ENCODE measurements around the gene KRT72. TPM values are rescaled to one million over a fixed set of nuclear protein-coding genes. Genes with fewer than 3 reads are reported as not detected.

The KRT72 gene
- total RNA-seq, 1 experiment from 2014 or later: not detected

- H3T11ph ChIP-seq (ENCODE audit: low read length): no peak overlapping the region
- H3K4me1 ChIP-seq (ENCODE audit: insufficient read depth, low read length): no peaks in the 10 kb centered on the region
- H3K18ac ChIP-seq (ENCODE audit: insufficient read length, low read depth, low read length): no peak overlapping the region
- H2AFZ ChIP-seq (ENCODE audit: low read length): no peak overlapping the region
- no peak overlapping the region for H4K8ac ChIP-seq (replicated peaks; ENCODE audit: insufficient read length, low read depth, low read length)
- H4K20me1 ChIP-seq (ENCODE audit: control insufficient read depth, insufficient read depth, insufficient read length): no peaks in the 10 kb centered on the region
- H3K23ac ChIP-seq (ENCODE audit: insufficient read length, low read depth, low read length): no peak overlapping the region
- no peaks in the 10 kb centered on the region for H3K27me3 ChIP-seq (ENCODE audit: insufficient read depth, low read length)
- H3K79me1 ChIP-seq (ENCODE audit: insufficient read depth, low read depth, low read length, poor library complexity, severe bottlenecking): no peaks in the 10 kb centered on the region
- H2BK12ac ChIP-seq (ENCODE audit: insufficient read length, low read depth, low read length): no peak overlapping the region
- no peak overlapping the region for H3K14ac ChIP-seq (ENCODE audit: insufficient read depth, low read length)
- H2AK5ac ChIP-seq (ENCODE audit: insufficient read length, low read length): no peak overlapping the region
- Mint-ChIP-seq H3K27me3 (ENCODE audit: low read depth) (peaks cover 13% of the 10 kb centered on the region), H3K4me1 (peaks cover 0 to 2% of the 10 kb centered on the region in 2 experiments; a peak in 1 of 4 replicates), H3K27ac (no peak overlapping the region), H3K4me3 (no peak overlapping the region), H3K36me3 (ENCODE audit: insufficient read depth in 1 of 3, low read depth in 3 of 3) (no peaks in the 10 kb centered on the region), H3K9me3 (no peaks in the 10 kb centered on the region)
- no peak overlapping the region for H3K9ac ChIP-seq (ENCODE audit: extremely low read depth, insufficient read length, low read length)
- H2BK120ac ChIP-seq (ENCODE audit: low read depth, low read length, poor library complexity, severe bottlenecking): no peak overlapping the region
- H3K27ac ChIP-seq (ENCODE audit: insufficient read length, low read depth, low read length): no peak overlapping the region
- no peak overlapping the region for H4K5ac ChIP-seq (ENCODE audit: insufficient read length, low read depth, low read length)
- no peak overlapping the region for H2BK20ac ChIP-seq (ENCODE audit: low read depth, low read length, poor library complexity, severe bottlenecking)
- H3K4ac ChIP-seq (ENCODE audit: low read depth, low read length): no peak overlapping the region
- H3K4me2 ChIP-seq (ENCODE audit: insufficient read depth, insufficient read length, low read length): no peak overlapping the region
- H2BK15ac ChIP-seq (ENCODE audit: low read depth, low read length): no peak overlapping the region
- H4K91ac ChIP-seq (ENCODE audit: insufficient read length, low read depth, low read length): no peak overlapping the region
- WGBS (ENCODE audit: extremely low coverage, insufficient read length, low lambda C conversion rate): no CpG with 5 or more reads among the region's 4 CpGs
- H3K23me2 ChIP-seq (ENCODE audit: insufficient read length, low read depth, low read length, poor library complexity, severe bottlenecking): no peaks in the 10 kb centered on the region
- no peaks in the 10 kb centered on the region for H3K79me2 ChIP-seq (ENCODE audit: insufficient read depth, low read length)
- no peak overlapping the region for H3K56ac ChIP-seq (ENCODE audit: insufficient read length, low read depth, low read length)
- peak; percentile 19 for DNase-seq
- no peaks in the 10 kb centered on the region for H3K9me3 ChIP-seq (ENCODE audit: control insufficient read depth, low read depth, low read length)
- TF ChIP-seq CTCF (conservative IDR thresholded peaks at IDR 0.05): no peak
- no peak overlapping the region for H2BK5ac ChIP-seq (ENCODE audit: insufficient read length, low read length)
Measured at GRCh38 chr12:52637299-52637698, 36.0 kb upstream of the KRT72 start.

Data from H9 (cell line).